GM19328 (cell line): ENCODE results near the gene DENND2A.
"Not testable (repeated sequence)": the region's sequence is repeated elsewhere in the genome, so short reads cannot be mapped to it uniquely, and the experiment has no call there.

Source experiments
- ATAC-seq: cut with Tn5 transposase; IDR thresholded peaks from one replicate; pipeline ENCODE4 v1.9.1; 2021; ENCODE audit warnings: mild to moderate bottlenecking, moderate library complexity; ENCODE audit not compliant: unreplicated experiment

DENND2A gene

GRCh38 chr7:140517546-140518369 lies 122.9 kb downstream of the DENND2A start:
- no peak for ATAC-seq

- ATAC-seq: no peak
Observed at GRCh38 chr7:140512317-140513000, 128.2 kb downstream of the DENND2A start.

- ATAC-seq: no peak
Observed at GRCh38 chr7:140509789-140510188, 130.8 kb downstream of the DENND2A start.

GRCh38 chr7:140507556-140507955 lies 133.1 kb downstream of the DENND2A start:
- not testable (repeated sequence) for ATAC-seq

GRCh38 chr7:140506788-140507464 lies 133.7 kb downstream of the DENND2A start:
- no peak for ATAC-seq

- ATAC-seq: no peak
Observed at GRCh38 chr7:140501966-140502365, 138.6 kb downstream of the DENND2A start.

- ATAC-seq: not testable (repeated sequence)
Observed at GRCh38 chr7:140497807-140498206, 142.8 kb downstream of the DENND2A start.

- ATAC-seq: no peak
Observed at GRCh38 chr7:140497241-140497769, 143.3 kb downstream of the DENND2A start.

GRCh38 chr7:140495514-140496097 lies 145.0 kb downstream of the DENND2A start:
- ATAC-seq: no peak

- no peak for ATAC-seq
Observed at GRCh38 chr7:140494867-140495266, 145.7 kb downstream of the DENND2A start.

GRCh38 chr7:140489026-140489359 lies 151.6 kb downstream of the DENND2A start:
- ATAC-seq: no peak

- ATAC-seq: no peak
Observed at GRCh38 chr7:140485500-140486265, 154.9 kb downstream of the DENND2A start.

GRCh38 chr7:140484951-140485499 lies 155.6 kb downstream of the DENND2A start:
- no peak for ATAC-seq

GRCh38 chr7:140484479-140484878 lies 156.1 kb downstream of the DENND2A start:
- ATAC-seq: no peak

GRCh38 chr7:140479739-140480084 lies 160.9 kb downstream of the DENND2A start:
- ATAC-seq: no peak

- peak; percentile 92 for ATAC-seq
Observed at GRCh38 chr7:140479062-140479738, 161.4 kb downstream of the DENND2A start, which contains the start of gene MKRN1. Gene MKRN1, minus strand, starts transcription at chr7:140479505. Its CDS starts 161 bp downstream, at chr7:140479344.

- peak; percentile 14 for ATAC-seq
Observed at GRCh38 chr7:140478246-140479061, 162.2 kb downstream of the DENND2A start.

- ATAC-seq: no peak
Observed at GRCh38 chr7:140476698-140477261, 163.8 kb downstream of the DENND2A start.
